RWPE1 (cell line): ENCODE results near the gene PSMD1.

Source experiments
- CTCF ChIA-PET: fragments of 350-600 bp; sonication (Branson Sonifier 250); formaldehyde crosslinking; extraction: SDS; loops from one replicate; lab custom pipeline; 2021; lab: Yijun Ruan, JAX
- POLR2A ChIA-PET: fragments of 400-600 bp; formaldehyde crosslinking; extraction: SDS; loops from one replicate; lab custom pipeline; 2020; ENCODE audit warnings: antibody characterized with exemption; ENCODE audit not compliant: low non-redundant PET; lab: Yijun Ruan, JAX
- DNase-seq: peaks from one replicate; pipeline ENCODE4 v3.0.0; 2012; ENCODE audit warnings: low spot score
- H3K27ac ChIP-seq: fragments of 450-650 bp; 2 replicates; pipeline ENCODE4 v1.5.1; 2017
- TF ChIP-seq, protein P1 (sequence below): fragments of 450-650 bp; conservative IDR thresholded peaks from 2 replicates; pipeline ENCODE4 v1.5.1; 2017; ENCODE audit warnings: low read depth, mild to moderate bottlenecking

PSMD1 gene

DNA sequence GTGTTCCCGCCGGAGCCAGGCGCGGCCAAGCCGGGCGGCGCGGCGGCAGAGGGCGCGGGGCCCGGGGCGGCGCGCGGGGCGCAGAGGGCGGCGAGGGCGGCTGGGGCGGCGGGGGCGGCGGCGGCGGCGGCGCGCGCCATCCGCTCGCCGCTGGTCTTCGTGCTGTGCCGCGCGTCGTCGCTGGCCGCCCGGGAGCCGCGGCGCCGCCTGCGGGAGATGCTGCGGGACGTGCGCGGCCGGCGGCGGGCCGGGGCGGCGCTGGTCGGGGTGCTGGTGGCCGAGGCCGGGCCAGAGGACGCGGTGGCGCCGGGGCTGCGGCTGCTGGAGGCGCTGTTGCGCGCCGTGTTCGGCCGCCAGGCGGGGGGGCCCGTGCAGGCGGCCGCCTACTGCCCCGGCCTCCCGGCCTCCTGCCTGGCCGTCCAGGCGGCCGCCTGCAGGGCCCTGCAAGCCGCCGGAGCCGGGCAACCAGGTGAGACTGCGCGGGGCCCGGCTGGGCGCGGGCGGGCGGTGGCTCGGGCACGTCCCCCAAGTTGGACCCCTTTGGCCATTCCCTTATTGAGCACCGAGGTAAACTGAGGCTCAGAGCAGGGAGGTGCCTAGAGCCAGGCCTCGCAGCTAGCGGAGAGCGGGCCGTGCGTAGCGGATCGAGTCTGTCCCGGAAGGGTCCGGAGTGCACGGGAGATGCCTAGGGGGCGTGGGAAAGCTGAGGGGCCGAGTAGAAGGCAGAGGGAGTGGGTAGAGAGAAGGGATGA, 18.8 kb upstream of the PSMD1 start:
- DNase-seq: no peak
- CTCF ChIA-PET: no interaction called here
- TF ChIP-seq, protein P1, sequence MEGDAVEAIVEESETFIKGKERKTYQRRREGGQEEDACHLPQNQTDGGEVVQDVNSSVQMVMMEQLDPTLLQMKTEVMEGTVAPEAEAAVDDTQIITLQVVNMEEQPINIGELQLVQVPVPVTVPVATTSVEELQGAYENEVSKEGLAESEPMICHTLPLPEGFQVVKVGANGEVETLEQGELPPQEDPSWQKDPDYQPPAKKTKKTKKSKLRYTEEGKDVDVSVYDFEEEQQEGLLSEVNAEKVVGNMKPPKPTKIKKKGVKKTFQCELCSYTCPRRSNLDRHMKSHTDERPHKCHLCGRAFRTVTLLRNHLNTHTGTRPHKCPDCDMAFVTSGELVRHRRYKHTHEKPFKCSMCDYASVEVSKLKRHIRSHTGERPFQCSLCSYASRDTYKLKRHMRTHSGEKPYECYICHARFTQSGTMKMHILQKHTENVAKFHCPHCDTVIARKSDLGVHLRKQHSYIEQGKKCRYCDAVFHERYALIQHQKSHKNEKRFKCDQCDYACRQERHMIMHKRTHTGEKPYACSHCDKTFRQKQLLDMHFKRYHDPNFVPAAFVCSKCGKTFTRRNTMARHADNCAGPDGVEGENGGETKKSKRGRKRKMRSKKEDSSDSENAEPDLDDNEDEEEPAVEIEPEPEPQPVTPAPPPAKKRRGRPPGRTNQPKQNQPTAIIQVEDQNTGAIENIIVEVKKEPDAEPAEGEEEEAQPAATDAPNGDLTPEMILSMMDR: no peak
- H3K27ac ChIP-seq: no peak overlapping the region
- POLR2A ChIA-PET: no interaction called here

DNA sequence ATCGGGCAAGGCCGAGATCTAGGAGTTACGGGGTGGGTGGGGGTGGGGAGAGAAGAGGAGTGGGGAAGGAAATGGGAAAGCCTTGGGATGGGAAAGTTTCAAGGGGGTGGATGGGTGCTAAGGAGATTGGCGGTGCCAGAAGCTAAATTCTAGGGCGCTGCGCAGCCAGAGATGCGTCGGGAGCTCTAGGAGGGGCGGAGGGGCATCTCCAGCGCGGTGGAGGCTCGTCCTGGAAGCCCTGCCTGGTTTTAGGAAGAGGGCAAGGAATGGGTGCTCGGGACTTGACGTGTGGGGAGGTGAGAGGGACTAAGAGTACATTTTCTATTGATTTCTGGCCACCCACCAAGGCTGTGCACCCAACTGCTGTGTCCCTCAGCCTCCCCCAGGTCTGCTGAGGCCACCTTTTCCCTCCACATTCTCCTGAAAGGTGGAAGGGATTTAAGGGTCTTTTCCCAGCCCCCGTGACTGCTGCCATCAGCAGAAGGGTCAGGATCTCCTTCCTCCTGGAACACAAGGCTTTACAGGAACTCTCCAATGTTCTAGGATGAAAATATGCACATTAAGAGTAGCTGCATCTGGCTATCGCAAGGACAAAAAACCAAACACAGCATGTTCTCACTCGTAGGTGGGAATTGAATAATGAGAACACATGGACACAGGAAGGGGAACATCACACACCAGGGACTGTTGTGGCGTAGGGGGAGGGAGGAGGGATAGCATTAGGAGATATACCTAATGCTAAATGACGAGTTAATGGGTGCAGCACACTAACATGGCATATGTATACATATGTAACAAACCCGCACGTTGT, 18.0 kb upstream of the PSMD1 start:
- no peak overlapping the region for H3K27ac ChIP-seq
- ChIA-PET CTCF (no interaction called here), POLR2A (interaction anchor here (0.6 kb wide), 1 partner anchor 51 kb away, joined by 5 read pairs; no protein-coding TSS in a partner anchor)
- TF ChIP-seq, protein P1: no peak
- DNase-seq: no peak

DNA sequence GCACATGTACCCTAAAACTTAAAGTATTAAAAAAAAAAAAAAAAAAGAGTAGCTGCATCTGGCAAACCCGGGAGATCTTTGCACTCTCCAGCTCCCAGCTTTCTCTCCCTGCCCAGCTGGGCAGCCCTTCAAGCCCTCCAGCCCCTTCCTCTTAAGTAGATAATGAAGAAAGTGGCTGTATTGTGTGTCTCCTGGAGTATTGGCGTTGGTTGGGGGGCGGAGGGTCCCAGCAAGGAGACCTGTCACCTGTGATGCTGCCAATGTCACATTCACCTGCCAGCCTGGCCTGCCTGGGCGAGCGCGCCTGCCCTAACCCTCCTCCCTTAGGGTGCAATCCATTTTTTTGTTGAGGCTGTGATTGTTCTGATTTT, 17.4 kb upstream of the PSMD1 start:
- H3K27ac ChIP-seq: no peak overlapping the region
- TF ChIP-seq, protein P1: no peak
- ChIA-PET CTCF (no interaction called here), POLR2A (interaction anchor here (0.6 kb wide), 1 partner anchor 52 kb away, joined by 5 read pairs; no protein-coding TSS in a partner anchor)
- no peak for DNase-seq

DNA sequence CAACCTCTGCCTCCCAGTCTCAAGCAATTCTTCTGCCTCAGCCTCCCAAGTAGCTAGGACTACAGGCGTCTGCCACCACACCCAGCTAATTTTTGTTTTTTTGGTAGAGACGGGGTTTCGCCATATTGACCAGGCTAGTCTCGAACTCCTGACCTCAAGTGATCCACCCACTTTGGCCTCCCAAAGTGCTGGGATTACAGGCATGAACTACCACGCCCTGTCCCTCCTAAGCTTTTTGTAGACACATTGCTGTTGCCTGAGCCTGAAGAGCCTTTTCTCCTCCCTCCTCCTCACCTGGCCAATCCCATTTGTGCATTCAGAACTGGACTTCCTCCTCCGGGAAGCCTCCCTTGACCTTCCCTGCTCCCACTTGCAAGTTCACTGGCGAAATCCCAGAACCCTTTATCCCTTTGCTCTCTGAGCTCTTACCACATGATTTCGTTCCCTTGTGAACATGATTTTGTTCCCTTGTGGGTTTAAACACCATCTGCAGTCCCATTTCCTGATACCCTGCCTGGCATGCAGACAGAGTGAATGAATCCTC, 16.8 kb upstream of the PSMD1 start:
- no peak for DNase-seq
- TF ChIP-seq, protein P1: no peak
- CTCF ChIA-PET: interaction anchor here (1.6 kb wide), 1 partner anchor 13 kb away, joined by 5 read pairs; no protein-coding TSS in a partner anchor
- POLR2A ChIA-PET: interaction anchor here (0.6 kb wide), 1 partner anchor 52 kb away, joined by 5 read pairs; no protein-coding TSS in a partner anchor
- no peak overlapping the region for H3K27ac ChIP-seq

DNA sequence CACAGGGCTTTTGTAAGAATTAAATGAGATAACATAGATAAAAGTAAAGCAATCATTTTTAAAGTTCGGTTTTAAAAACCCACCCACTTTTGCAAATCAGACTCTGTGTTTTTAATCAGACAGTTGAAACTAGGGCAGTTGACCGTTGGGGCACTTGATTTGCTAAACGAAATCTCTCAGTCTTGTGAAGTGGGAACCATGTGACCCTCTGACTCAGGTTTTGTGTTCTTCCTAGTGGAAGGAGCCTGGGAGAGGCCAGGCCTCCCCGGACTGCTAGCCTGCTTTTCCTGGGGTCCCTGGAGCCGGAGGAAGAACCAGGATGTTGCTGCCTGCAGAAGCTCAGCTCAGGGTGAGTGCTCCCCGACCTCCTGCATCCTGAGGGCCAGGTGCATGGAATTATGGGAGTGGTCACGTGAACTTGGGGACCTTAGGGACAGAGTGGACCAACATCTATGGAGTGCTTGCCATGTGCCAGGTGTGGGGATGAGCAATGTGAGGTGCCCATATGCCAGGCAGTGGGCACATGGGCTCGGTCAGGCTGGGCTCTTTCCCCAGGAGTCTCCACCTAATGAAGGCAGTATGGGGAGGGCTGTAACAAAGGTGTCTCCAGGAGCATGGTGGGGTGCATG, 15.5 kb upstream of the PSMD1 start:
- TF ChIP-seq, protein P1: no peak
- H3K27ac ChIP-seq: no peak overlapping the region
- DNase-seq: no peak
- ChIA-PET POLR2A (no interaction called here), CTCF (interaction anchor here (1.6 kb wide), 1 partner anchor 12 kb away, joined by 5 read pairs; no protein-coding TSS in a partner anchor)

DNA sequence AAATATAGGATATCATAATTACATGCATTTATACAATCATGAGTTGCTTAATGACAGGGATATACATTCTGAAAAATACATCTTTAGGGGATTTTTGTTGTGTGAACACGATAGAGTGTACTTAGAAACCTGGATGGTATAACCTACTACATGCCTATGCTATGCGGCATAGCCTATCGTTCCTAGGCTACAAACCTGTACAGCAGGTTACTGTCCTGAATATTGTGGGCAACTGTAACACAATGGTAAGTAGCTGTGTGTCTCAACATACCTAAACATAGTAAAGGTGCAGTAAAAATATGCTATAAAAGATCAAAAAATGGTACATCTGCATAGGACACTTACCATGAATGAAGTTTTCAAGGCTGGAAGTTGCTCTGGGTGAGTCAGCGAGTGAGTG, 12.9 kb upstream of the PSMD1 start:
- ChIA-PET POLR2A (no interaction called here), CTCF (interaction anchor here (0.7 to 1.3 kb wide), 3 partner anchors 9 to 1242 kb away, joined by 6 to 10 read pairs (median 8); no protein-coding TSS in a partner anchor)
- no peak overlapping the region for H3K27ac ChIP-seq
- TF ChIP-seq, protein P1: no peak
- no peak for DNase-seq
